Activated T-cell treated with anti-CD3 and anti-CD28 coated beads for 24 hours (primary cell): ENCODE measurements around the gene PHAF1.

ENCODE experiments used
- DNase-seq: peaks from one replicate; pipeline ENCODE4 v3.0.0-alpha.2; 2020; ENCODE audit warnings: low read depth

Gene PHAF1

DNA sequence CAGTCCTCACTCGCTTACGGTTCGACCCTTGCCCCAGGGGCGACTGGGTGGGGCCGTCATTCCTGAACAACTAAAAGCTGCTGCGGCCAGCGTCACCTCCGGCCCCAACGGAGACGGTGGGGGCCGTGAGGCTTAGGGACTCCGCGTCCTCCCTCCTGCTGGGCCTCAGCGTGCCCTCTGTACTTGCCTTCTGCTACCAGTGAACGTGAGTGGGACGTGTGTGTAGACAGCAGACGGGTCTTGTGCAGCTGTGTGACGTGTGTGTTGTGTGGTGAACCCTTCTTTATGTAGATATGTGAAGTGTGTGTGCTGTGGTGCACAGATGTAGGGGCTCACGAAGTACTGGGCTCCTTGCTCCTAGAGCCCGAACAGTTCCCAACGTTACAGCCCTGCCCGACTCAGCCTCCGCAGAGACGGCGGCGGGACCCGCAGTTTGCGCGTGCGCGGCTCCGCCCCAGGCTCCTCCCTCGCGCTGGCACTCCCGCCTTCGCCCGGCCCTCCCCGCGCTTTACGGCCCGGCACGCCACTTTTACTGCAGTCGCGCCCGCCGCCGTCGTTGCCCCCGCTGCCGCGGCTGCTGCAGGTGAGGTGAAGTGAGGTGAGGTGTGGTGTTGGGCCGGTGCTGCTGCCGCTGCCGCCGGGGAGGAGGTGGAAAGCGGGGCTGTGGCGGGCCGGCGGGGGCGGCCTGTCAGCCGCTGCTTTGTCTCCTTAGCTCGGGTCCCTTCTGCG lies at the start of gene PHAF1:
PHAF1 (plus strand) TSS at position 535 of the 729 bp plus-strand sequence. CDS start 235 bp downstream, outside the sequence.
- DNase-seq: peak; percentile 94

GRCh38 chr16:67063008-67063407 lies 46.7 kb upstream of the PHAF1 start:
- no peak for DNase-seq

DNA sequence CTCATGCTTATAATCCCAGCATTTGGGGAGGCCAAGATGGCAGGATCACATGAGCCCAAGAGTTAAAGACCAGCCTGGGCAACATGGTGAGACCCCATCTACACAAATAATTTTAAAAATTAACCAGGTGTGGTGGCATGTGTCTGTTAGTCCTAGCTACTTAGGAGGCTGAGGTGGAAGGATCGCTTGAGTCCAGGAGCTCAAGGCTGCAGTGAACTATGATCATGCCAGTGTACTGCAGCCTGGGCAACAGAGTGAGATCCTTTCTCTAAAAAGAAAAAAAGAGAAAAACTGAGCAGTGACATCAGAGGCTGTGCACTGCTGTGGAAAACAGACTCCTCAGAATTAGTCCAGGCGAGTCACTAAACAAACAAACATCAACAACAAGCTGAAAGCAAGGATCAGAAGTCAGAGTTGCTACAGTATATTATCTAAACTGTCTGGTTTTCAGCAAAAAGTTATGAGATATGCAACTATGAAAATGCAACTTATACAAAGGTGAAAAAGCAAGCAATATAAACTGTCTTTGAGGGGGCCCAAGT lies 41.5 kb upstream of the PHAF1 start:
- no peak for DNase-seq

DNA sequence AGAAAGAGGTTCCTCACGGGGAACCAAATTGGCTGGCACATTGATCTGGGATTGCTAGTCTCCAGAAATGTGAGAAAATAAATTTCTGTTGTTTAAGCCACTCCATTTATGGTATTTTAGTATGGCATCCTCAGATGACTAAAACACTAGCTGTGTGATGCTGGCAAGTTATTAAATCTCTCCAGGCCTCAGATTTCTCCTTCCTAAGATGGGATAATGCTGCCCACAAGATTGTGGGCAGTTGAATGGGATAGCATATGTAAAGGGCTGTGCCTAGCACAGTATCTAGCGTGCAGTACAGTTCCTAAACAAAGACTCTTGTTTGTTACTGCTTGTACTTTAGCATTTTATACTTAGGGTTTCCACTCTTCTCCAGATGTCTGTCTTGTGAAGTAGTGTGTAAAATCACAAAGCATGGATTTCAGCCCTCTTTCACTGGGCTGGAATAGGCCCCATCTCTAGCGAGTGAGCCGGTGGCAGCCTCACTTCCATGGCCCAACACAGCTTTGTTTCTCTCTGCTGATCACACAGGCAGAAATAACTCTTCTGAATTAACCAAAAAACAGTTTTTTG lies 38.2 kb upstream of the PHAF1 start:
- no peak for DNase-seq

- DNase-seq: no peak
These were observed 34.4 kb upstream of the PHAF1 start for GRCh38 chr16:67075331-67075730.

DNA sequence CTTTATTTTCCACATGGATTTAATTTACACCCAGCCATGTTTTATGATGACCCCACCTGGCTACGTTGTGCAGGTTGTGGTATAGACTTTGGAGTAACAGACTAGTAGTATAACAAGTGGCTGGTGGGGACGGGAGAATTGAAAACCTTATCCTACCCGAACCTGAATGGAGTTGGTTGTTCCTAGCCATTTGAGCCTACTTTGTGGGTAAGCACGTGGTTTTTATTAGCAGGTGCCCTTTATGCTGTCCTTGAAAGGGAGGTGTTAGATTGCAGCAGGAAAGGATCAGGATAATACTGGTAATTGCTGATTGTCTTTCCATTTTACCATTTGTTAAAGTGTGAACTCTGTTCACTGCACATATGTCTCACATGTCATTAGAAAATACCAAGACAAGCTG lies 31.9 kb upstream of the PHAF1 start:
- no peak for DNase-seq

DNA sequence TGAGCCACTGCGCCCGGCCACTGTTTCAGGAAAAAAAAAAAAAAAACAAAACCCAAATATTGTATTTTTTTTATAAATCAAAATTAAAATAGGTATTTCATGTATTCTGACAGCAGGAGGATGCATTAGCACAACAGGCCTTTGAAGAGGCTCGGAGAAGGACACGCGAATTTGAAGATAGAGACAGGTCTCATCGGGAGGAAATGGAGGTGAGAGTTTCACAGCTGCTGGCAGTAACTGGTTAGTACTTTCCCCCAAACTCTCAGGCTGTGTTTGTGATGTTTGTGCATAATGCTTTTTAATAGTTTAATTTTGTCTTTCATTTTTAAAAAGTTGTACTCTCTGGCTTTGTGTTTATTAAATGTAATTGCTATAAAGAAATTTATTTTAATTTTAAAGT lies 27.6 kb upstream of the PHAF1 start:
- DNase-seq: no peak

- no peak for DNase-seq
These were observed 26.9 kb upstream of the PHAF1 start for GRCh38 chr16:67082891-67083290.

DNA sequence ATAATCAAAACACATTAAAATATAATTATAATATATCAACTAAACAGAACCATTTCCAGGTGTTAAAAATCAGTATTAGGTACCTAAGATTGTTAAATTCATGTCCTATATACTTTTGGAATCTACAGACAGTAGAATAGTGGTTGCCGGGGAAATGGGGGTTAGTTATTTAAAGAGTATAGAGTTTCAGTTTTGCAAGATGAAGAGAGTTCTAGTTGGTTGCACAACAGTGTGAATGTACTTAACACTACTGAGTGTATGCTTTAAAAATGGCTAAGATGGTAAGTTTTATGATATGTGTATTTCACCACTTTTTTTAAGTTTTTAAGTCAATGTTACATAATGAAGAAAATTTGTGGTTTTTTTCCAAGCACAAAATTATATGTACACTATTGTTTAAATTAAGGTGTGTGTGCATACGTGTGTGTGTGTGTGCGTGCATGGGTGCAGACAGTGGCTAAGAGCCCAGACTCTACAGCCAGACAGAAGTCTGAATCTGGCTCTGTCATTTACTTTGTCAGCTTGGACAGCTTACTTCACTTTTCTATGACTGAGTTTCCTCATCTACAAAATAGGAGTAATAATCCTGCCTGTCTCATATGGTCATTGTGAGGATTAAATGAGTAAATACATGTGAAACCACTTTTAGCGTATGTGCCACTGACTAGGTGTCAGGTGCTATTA lies 25.3 kb upstream of the PHAF1 start:
- no peak for DNase-seq

GRCh38 chr16:67086822-67087221 lies 22.9 kb upstream of the PHAF1 start:
- DNase-seq: no peak

DNA sequence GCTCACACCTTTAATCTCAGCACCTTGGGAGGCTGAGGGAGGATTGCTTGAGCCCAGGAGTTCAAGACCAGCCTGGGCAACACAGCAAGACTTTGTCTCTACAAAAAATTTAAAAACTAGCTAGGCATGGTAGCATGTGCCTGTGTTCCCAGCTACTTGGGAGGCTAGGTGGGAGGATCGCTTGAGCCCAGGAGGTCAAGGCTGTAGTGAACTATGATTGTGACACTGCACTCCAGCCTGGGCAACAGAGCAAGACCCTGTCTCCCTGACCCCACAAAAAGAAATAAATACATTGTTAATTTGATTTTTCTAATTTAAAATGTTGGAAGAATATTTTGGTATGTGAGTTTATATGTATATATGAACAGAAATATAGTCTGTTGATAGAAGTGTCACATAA lies 22.4 kb upstream of the PHAF1 start:
- DNase-seq: no peak

- DNase-seq: no peak
These were observed 21.9 kb upstream of the PHAF1 start for GRCh38 chr16:67087803-67088202.

- DNase-seq: no peak
These were observed 21.2 kb upstream of the PHAF1 start for GRCh38 chr16:67088551-67088950.

- DNase-seq: no peak
These were observed 20.6 kb upstream of the PHAF1 start for GRCh38 chr16:67089101-67089500.

DNA sequence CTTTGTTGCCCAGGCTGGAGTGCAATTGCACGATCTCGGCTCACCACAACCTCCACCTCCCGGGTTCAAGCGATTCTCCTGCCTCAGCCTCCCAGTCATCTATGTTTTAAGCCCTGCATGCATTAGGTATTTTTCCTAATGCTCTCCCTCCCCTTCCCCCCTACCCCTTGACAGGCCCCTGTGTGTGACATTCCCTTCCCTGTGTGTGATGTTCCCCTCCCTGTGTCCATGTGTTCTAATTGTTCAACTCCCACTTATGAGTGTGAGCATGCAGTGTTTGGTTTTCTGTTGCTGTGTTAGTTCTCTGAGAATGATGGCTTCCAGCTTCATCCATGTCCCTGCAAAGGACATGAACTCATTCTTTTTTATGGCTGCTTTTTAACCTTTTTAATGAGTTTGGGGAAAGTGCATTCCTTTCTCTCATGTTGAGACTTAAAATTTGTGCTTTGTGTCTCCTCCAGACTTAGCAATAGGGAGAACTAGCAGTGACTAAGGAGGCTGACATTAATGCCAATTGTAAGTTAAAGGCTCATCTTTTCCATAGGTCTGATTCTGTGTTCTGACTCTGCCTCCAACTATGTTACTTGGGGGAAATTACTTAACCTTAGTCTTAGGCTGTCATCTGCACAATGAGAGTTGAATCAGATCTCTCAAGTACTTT lies 17.7 kb upstream of the PHAF1 start:
- no peak for DNase-seq

GRCh38 chr16:67093098-67093726 lies 16.5 kb upstream of the PHAF1 start:
- no peak for DNase-seq

GRCh38 chr16:67098599-67098998 lies 11.1 kb upstream of the PHAF1 start:
- no peak for DNase-seq

DNA sequence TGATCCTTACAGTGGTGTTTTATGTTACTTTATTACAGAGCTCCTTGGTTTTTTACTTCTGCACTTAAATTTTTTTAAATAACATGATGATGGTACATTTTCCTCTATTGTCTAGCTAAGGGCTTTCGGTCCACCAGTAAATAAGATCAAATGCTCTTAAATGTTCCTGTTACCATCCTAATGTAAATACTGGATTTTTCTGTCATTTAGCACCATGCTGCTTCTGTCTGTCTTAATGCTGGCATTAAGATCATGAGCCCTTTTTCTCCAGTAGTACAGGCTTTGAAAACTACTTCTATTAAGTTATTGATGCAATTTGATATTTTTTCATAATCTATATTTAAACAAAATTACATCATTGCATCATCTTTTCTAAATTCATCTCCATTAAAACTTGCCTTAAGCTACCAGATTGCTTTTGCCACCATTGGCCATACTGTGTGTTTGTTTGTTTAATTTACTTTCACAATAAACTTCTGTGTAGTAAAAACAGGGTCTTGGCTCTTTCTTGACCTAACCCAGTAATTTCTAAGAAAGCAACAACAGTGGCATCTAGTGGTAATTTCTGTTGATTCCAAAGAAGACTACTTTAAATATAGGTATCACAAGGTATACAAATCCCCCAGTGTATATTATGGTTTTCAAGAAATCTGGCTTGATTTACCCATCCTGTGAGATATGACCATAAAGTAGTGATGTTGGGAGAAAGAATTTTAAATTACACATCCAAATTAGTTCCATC lies 9.0 kb upstream of the PHAF1 start:
- DNase-seq: no peak

DNA sequence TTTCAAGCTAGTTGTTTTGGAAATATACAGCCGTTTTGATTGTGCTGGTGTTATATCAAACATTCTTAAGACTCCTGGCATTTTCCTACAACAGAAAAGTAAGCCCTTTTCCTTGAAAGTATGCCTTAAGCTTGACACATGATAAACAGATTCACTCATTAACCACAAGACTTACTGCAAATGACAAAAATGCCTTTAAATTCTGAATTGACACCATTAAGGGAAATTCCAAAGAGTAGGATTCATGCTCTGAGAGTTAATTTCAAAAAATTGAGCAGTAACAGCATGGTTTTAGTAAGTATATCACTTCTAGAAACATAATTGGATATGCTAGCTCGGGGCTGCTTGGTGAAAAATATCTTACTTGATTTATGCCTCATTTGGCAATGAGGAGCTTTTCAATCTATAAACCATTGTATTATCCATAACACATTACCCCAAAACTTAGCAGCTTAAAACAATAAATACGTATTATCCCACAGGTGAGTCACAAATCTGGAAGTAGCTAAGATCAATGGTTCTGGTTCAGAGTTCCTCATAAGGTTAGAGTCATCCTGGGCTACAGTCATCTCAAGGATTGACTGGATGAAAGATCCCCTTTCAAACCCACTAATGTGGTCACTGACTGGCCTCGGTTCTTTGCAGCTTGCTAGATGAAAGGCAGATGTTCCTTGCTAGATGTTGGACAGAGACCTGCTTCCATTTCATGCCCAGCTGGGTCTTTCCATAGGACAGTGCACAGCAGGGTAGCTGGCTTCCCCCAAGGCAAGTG lies 8.2 kb upstream of the PHAF1 start:
- no peak for DNase-seq

GRCh38 chr16:67104061-67104460 lies 5.7 kb upstream of the PHAF1 start:
- DNase-seq: no peak

- DNase-seq: no peak
These were observed 4.9 kb upstream of the PHAF1 start for GRCh38 chr16:67104845-67105244.
